Motor neuron (in vitro differentiated cells): ENCODE measurements around the gene ZNF740. TPM values are rescaled to one million over a fixed set of nuclear protein-coding genes. Genes with fewer than 3 reads are reported as not detected.
A peak's percentile ranks its signal among the peaks of the same experiment; 100 is the strongest.

ENCODE experiments used
- ATAC-seq, 8 experiments: fragments of 200-7000 bp; cut with Tn5 transposase; replicated peaks in 6 of 8; 2 replicates each; pipeline ENCODE4 v1.8.0; 2021; ENCODE audit warnings: mild to moderate bottlenecking in 8 of 8, moderate library complexity in 8 of 8
- H3K27ac ChIP-seq, 2 donors: fragments of 250-450 bp; sonication (Bioruptor Pico); 2 replicates each; pipeline ENCODE4 v1.9.0; 2021; ENCODE audit warnings: antibody characterized with exemption in 2 of 2, mild to moderate bottlenecking in 2 of 2, moderate library complexity in 1 of 2
- H3K4me1 ChIP-seq, 2 donors: fragments of 250-450 bp; sonication (Bioruptor Pico); replicated peaks in 1 of 2; 2 replicates each; pipeline ENCODE4 v1.6.1; 2021; ENCODE audit warnings: antibody characterized with exemption in 2 of 2, mild to moderate bottlenecking in 2 of 2, moderate library complexity in 1 of 2
- H3K4me3 ChIP-seq, 5 donors: fragments of 250-450 bp; sonication (Bioruptor Pico); 2 replicates each; pipeline ENCODE4 v1.9.0; 2021; ENCODE audit warnings: antibody characterized with exemption in 5 of 5, mild to moderate bottlenecking in 5 of 5, moderate library complexity in 4 of 5
- WGBS, 10 experiments: fragments of 450-650 bp; shearing (Covaris generic); methylation state at CpG; one replicate each; pipeline ENCODE4 v1.0.0; 2022; 5-methylcytosine and 5-hydroxymethylcytosine counted together
- in situ Hi-C, 9 experiments: fragments of 400-800 bp; cut with MboI; loops; one replicate each; pipeline ENCODE4 v1.15.0; 2021; ENCODE audit warnings: low sequenced_read_pairs in 9 of 9, low pct_unique_long_range_greater_than_20kb in 2 of 9; ENCODE audit not compliant: unreplicated experiment in 9 of 9
- total RNA-seq, 8 experiments: library from RNA; unstranded; fragments of 300-600 nt; gene quantifications; 2 replicates each; pipeline versions ENCODE4 v1.2.3 to v1.2.4, GENCODE V29; 2022

Gene ZNF740, protein sequence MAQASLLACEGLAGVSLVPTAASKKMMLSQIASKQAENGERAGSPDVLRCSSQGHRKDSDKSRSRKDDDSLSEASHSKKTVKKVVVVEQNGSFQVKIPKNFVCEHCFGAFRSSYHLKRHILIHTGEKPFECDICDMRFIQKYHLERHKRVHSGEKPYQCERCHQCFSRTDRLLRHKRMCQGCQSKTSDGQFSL
- total RNA-seq = 10 to 100 TPM; 13.8 to 39.8 (median 19.1) TPM

DNA sequence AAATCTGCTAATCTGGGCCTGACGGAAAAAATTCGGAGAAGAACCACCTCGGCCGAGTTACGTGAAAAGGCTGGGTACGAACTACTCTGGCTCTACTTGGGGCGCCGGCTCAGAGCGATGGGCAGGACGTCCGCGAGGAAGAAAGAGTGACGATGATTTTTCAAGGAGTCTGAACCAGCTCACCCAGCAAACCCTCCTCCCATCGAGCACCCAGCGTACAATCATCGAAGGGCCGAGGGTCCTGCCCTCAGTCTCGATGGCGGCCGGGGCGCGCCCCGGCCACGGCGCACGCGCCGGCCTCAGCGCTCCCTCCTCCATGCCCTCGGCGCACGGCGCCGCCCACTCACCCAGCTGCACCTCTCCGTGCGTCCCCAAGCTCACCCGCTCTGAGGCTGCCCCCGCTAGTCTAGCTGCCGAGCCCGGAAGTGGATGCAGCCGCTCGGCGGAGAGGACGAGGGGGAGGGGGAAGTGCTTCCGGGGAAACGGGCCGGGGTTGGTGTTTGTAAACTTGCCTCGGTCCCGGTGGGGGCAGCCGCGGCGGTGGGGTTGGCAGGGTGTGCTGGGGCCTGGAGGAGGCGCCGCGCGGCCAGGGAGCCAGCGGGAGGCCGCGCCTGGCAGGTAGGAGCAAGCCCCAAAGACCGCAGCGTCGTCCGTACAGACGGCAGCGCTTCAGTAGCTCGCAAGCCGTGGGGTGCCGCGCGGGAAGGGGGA is at the start of gene ZNF740, which contains the start of gene CSAD:
ZNF740 (plus strand) TSS at position 503 of the 711 bp plus-strand sequence. CDS start 1,262 bp downstream, outside the sequence.
CSAD (minus strand) TSS at position 706 of the 711 bp plus-strand sequence. CDS start 7,455 bp downstream, outside the sequence.
- Histone ChIP-seq H3K4me1 (peaks cover 28 to 33% of the 10 kb centered on the region in 2 donors), H3K4me3 (peak within 1 kb of the TSS; percentile 48 to 75 (median 59)), H3K27ac (peak within 1 kb of the TSS; percentile 92 to 96)
- 0 to 7% (median 2%) methylated on average over 2 to 14 of the region's 70 CpGs; no CpG with 5 or more reads in 4 of the 10 experiments for WGBS, 10 experiments
- in situ Hi-C loops = loop anchor here in 1 of 9 experiments (25.0 kb wide), 1 partner anchor 107 kb away; the partner anchor contains the start of genes MYG1 and PFDN5
- peak; percentile 89 to 96 (median 95) for ATAC-seq

DNA sequence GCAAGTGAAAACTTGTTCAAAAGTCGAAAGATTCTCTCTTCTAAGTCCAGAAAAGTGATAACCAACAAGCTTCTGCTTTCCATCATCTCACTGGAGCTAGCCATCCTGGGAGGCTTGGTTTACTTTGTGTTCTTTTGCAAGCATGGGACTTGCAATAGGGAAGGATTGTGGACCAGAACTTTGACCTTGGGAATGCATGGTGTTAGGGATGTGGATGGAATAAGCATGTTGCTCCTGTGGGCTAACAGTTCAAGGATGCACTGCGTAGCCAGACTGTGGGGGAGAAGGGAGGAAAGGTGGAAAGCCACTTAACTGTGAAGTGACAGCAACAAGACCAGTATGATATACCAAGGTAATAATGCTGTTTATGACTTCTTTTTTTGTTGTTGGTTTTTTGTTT is 48.7 kb upstream of the ZNF740 start:
- in situ Hi-C loops = no loop called here
- Histone ChIP-seq H3K4me1 (no peaks in the 10 kb centered on the region), H3K4me3 (no peak overlapping the region), H3K27ac (no peak overlapping the region)
- no peak for ATAC-seq
- WGBS, 10 experiments = 60 to 93% (median 82%) methylated on average over 1 to 2 of the region's 2 CpGs; no CpG with 5 or more reads in 5 of the 10 experiments

DNA sequence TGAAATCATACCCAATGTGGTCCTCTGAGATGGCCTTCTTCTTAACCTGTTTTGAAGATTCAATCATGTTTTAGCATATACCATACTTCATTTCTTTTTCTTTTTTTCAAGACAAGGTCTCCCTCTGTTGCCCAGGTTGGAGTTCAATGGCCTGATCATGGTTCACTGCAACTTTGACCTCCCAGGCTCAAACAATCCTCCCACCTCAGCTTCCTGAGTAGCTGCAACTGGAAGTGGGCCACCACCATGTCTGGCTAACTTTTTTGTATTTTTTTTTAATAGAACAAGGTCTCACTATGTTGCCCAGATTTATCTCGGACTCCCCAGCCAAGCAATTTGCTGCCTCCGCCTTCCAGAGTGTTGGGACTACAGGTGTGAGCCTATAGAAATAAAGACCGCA is 46.8 kb upstream of the ZNF740 start:
- WGBS, 10 experiments = 50 to 100% (median 86%) methylated on average over 2 to 3 of the region's 3 CpGs; no CpG with 5 or more reads in 2 of the 10 experiments
- in situ Hi-C loops = no loop called here
- ATAC-seq = no peak
- no peak overlapping the region for H3K27ac ChIP-seq
- H3K4me1 ChIP-seq = no peaks in the 10 kb centered on the region
- H3K4me3 ChIP-seq = no peak overlapping the region

DNA sequence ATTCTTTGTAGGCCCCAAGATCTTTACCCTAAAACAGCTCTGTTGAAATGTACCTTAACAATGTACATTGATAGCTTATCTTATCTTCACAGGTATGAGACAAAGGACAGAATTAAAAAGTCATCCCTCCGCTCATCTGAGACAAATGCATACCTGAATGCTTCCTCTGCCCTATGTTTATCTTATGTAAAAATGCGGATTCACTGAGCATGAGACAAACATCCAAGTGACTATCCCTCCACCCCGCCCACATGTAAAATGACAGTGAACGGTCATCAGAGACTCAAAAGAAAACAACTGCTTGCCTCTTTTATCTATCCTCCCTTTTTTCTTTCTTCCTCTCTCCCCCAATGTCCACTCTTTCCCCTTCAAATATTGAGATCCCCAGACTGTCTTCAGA is 37.2 kb upstream of the ZNF740 start:
- no peak overlapping the region for H3K4me3 ChIP-seq
- in situ Hi-C loops = no loop called here
- 0 to 86% (median 80%) methylated on average over 1 to 4 of the region's 4 CpGs; no CpG with 5 or more reads in 1 of the 10 experiments for WGBS, 10 experiments
- ATAC-seq = peak in 3 of 8 experiments; percentile 59 to 87 (median 86)
- no peaks in the 10 kb centered on the region for H3K4me1 ChIP-seq
- H3K27ac ChIP-seq = no peak overlapping the region

DNA sequence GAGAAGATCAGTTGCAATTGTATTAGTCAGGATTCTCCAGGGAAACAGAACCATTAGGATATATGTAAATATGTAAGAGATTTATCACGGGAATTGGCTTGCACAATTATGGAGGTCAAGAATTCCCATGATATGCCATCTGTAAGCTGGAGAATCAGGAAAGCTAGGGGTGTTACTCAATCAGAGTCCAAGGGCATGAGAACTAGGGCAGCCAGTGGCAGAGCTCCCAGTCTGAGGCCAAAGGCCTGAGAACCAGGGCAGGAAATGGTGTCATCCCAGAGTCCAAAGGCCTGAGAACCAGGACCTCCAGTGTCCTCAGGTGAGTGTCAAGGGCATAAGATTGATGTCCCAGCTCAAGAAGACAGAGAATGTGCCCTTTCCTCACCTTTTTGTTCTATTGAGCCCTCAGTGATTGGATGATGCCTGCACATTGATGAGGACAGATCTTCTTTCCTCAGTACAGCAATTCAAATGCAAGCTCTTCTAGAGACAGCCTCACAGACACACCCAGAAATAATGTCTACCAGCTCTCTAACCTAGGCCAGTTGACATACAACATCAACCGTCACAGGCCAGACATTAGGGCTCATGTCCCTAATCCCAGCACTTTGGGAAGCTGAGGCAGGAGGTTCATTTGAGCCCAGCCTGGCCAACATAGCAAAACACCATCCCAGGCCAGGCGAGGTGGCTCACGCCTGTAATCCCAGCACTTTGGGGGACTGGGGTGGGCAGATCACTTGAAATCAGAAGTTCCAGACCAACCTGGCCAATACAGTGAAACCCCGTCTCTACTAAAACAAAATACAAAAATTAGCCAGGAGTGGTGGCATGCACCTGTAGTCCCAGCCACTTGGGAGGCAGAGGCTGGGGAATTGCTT is 34.9 kb upstream of the ZNF740 start:
- in situ Hi-C loops = no loop called here
- peaks cover 0 to 3% of the 10 kb centered on the region in 2 donors for H3K4me1 ChIP-seq
- ATAC-seq = peak in 3 of 8 experiments; percentile 55 to 68 (median 61)
- no peak overlapping the region for H3K4me3 ChIP-seq
- WGBS, 10 experiments = 47 to 100% (median 70%) methylated on average over 1 to 5 of the region's 5 CpGs; no CpG with 5 or more reads in 1 of the 10 experiments
- no peak overlapping the region for H3K27ac ChIP-seq

DNA sequence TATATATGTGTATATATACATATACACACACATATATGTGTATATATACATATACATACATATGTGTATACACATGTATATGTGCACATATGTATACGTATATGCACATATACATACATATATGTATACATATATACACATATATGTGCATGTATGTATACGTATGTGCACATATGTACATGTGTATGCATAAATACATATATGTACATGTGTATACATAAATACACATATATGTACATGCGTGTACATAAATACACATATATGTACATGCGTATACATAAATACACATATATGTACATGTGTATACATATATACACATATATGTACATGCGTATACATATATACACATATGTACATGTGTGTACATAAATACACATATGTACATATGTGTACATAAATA is 33.3 kb upstream of the ZNF740 start:
- in situ Hi-C loops = no loop called here
- peaks cover 0 to 11% of the 10 kb centered on the region in 2 donors for H3K4me1 ChIP-seq
- no peak overlapping the region for H3K27ac ChIP-seq
- no peak for ATAC-seq
- no peak overlapping the region for H3K4me3 ChIP-seq
- WGBS, 10 experiments = 60 to 100% (median 93%) methylated on average over 1 to 3 of the region's 5 CpGs; no CpG with 5 or more reads in 5 of the 10 experiments

DNA sequence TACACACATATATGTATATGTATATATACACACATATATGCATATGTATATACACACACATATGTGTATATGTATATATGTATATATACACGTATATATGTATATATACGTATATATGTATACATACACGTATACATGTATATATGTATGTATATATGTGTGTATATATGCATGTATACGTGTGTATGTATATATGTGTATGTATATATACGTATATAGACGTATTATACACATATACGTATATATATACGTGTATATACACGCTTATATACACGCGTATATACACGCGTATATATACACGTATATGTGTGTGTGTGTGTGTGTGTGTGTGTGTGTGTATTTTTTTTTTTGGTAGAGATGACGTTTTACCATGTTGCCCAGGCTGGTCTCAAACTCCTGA is 32.9 kb upstream of the ZNF740 start:
- ATAC-seq = no peak
- H3K4me3 ChIP-seq = no peak overlapping the region
- H3K4me1 ChIP-seq = peaks cover 0 to 11% of the 10 kb centered on the region in 2 donors
- in situ Hi-C loops = no loop called here
- 60 to 86% methylated on average over 1 to 12 of the region's 15 CpGs; no CpG with 5 or more reads in 8 of the 10 experiments for WGBS, 10 experiments
- no peak overlapping the region for H3K27ac ChIP-seq

DNA sequence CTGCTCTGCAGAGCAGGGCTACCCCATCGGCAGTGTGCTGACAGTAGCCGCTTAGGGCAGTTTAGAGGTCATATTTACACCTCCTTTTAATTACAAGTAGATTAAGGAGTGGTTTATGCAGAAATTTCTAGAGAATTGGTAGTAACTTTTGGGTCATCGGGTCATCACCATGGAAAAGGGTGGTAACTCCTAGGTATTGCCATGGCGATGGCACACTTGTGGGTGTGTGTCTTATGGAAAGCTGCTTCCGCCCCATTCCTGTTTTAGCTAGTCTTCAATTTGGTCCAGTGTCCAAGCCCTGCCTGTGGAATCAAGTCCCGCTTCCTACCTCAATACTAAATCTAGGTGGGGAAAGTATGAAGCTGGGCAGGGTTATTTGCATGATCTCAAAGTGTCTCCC is 29.5 kb upstream of the ZNF740 start:
- Histone ChIP-seq H3K4me1 (peaks cover 0 to 11% of the 10 kb centered on the region in 2 donors), H3K27ac (no peak overlapping the region), H3K4me3 (no peak overlapping the region)
- WGBS, 10 experiments = 20 to 100% (median 83%) methylated on average over 1 to 6 of the region's 6 CpGs; no CpG with 5 or more reads in 2 of the 10 experiments
- in situ Hi-C loops = no loop called here
- ATAC-seq = peak in 7 of 8 experiments; percentile 17 to 91 (median 33)

DNA sequence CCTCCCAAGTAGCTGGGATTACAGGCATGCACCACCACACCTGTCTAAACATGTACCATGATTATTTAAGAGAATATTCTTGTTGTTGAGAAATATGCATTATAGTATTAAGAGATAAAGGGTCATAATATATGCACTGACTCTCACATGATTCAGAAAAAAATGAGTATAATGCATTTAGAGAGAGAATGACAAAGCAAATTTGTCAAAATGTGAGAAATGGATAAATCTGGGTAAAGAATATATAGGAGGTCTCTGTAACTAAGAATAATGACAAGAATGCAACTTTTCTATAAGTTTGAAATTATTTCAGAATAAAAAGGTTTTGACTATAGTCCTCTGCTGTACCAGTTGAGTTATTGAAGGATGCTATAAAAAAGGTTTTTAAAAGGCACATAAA is 28.1 kb upstream of the ZNF740 start:
- Histone ChIP-seq H3K4me1 (peaks cover 0 to 11% of the 10 kb centered on the region in 2 donors), H3K27ac (no peak overlapping the region), H3K4me3 (no peak overlapping the region)
- in situ Hi-C loops = no loop called here
- no peak for ATAC-seq

DNA sequence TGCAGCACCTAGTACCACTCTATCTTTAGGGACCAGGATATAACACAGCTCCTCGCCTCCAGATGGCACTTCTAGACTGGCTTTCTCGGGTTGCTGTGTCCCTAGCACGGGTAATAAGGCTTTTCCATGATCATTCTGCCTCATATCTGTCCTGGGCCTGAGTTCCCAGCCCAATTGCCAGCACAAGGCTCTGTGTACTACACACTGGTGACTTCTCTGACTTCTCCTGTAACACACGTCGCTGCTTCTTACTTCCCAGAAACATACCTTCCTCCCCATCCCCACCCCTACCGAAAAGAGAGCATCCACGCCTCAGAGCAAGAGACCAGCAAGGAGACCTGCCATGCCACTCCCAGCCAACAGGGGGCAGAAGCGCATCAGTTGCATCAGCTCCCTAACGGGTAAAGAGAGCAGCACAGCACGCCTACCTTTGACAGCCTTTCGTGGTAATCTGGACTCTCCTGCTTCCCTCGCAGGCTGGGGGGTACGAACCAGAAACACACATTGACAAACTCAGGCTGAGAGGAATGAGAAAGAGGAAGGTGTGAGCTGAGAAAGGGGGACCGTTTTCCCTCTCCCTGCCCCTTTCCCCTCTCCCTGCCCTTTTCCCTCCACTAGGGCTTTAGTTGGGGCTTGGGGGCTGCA is 21.2 kb upstream of the ZNF740 start:
- peak; percentile 79 to 100 (median 96) for ATAC-seq
- WGBS, 10 experiments = 2 to 60% (median 18%) methylated on average over 1 to 9 of the region's 14 CpGs; no CpG with 5 or more reads in 3 of the 10 experiments
- H3K4me1 ChIP-seq = peaks cover 3 to 4% of the 10 kb centered on the region in 2 donors
- in situ Hi-C loops = no loop called here
- H3K27ac ChIP-seq = no peak overlapping the region
- no peak overlapping the region for H3K4me3 ChIP-seq

DNA sequence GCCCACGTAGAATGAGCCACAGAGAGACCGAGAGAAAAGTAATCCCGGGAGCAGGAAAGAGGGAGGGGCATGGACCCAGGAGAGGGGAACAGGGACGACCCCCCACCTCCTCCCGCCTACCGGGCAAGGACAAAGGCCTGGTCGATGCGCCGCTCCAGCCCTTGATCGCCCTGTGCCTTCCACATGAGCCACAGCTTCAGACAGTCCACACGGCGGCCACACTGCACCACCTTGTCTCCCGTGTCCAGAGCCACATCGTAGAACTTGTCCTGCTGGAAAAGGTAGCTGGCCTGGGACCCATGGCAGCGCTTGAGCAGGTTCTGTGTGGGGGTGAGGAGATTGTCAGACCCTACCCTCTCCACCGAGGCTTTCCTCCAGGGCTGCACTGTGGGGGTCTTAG is 20.5 kb upstream of the ZNF740 start:
- 72 to 100% methylated on average over 5 to 8 of the region's 16 CpGs; no CpG with 5 or more reads in 8 of the 10 experiments for WGBS, 10 experiments
- Histone ChIP-seq H3K4me1 (peaks cover 3 to 4% of the 10 kb centered on the region in 2 donors), H3K27ac (no peak overlapping the region), H3K4me3 (no peak overlapping the region)
- in situ Hi-C loops = no loop called here
- ATAC-seq = peak in 2 of 8 experiments; percentile 9 to 27

DNA sequence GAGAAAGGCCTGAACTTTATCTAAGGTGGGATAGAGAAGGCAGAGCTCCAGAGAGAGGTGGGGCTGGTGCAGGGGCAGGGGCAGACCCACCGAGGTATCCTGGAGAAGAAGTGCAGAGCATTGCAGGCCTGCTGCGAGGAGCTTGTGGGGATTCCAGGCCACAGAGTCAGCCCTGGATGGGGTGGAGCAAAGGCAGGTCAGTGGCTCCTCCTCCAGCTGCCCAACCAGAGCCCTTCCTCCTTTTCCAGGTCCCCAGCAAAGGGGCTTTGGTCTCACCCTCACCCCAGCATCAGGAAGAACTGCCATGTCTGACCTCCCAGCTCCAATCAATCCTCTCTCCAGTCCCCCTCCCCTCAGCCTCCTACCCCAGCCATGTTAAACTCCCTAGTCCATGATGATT is 19.8 kb upstream of the ZNF740 start:
- no peak for ATAC-seq

More for the DNA sequence above, 19.8 kb upstream of the ZNF740 start:
- H3K4me1 ChIP-seq = peaks cover 3 to 4% of the 10 kb centered on the region in 2 donors
- H3K4me3 ChIP-seq = no peak overlapping the region
- WGBS, 10 experiments = no CpG with 5 or more reads among the region's 2 CpGs
- in situ Hi-C loops = no loop called here
- H3K27ac ChIP-seq = no peak overlapping the region
